Inflammatory macrophage treated with lipopolysaccharide for 4 hours (primary cell): Measurements from ENCODE around the gene DDX31.

Experiments used
- DNase-seq: peaks from one replicate; pipeline ENCODE4 v3.0.0-alpha.2; 2020

Gene DDX31

DNA sequence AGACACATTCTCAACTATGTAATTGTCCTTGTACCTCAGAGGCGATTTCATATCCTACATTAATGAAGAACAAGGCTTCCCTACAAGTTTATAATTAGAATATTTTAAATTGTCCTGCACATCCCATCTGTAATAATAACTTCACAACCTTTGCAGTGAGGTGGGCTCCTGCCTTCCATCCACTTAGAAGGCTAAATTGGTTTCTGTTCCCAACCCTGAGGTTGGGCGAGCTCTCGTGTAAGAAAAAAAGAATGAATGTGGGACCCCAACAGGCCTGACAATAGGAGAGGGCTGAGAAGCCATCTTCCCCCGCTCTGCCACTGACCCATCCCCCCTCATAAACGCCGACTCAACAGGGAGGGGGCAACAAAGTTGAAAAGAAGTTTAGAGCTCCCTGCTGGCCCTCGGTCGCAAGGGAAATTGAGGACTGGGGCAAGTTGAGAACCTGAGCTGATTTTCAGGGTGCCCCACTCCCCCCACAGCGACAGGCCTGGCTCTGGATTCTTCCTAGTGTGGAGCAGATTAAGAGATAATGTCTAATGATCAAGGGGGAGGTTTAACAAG, 78.0 kb downstream of the DDX31 start:
- no peak for DNase-seq

DNA sequence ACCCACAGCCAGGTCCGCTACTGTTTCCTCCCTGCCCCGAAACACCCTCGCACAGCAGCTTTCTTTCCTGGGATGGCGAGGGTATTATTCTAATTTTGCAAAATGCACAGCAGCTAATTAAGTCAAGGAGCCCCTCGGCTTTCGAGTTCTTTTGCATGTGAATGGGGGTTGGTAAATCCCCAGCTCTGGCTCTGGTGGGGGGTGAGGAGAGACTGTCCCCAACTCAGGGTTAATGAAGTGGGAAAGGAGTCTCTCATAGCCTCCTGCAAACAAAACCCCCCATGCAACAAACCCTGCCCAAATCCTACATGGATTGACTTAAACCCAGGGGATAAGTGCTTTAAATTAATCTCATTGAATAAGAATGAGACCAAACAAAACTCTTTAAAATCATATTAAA, 78.5 kb downstream of the DDX31 start:
- no peak for DNase-seq

DNA sequence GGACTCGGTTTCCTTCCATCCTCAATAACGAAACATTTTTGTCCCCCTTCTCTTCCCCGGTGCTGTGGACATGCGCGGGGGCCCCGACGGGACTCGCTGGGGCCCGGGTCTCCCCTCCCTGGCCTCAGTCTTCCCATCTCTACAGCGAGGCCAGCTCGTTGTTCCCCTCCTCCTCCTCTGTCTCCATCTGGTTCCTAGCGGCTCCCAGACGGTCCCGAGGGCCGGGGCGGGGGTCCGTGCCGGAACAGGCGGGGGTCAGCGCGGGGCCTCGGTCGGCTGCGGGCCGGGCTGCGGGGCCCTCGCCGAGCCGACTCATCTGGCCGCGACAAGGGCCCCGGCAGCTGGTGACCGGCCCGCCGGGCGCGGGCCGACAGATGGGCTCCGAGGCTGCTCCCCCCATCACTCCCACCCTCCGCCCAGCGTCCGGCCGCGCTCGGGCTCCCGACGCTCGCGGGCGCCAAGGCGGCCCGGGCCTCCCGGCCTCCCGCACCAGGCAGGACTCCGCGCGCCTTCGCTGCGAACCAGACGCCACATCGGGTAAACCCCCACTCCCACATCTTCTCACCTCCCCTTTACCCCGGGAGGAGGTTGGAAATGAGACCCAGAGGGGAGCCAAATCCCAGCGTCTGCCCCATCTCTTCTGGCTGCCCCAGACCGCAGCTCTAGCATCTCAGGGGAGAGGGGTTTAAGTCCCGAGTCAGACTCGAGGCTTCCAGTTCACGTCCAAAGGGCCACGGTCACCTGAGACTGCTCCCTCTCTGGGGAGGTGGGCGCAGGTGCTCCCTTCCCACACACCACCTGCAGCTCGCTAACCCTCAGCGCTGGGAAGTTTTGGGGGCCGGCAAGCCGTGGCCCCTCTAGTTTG, 79.2 kb downstream of the DDX31 start:
- DNase-seq: no peak

DNA sequence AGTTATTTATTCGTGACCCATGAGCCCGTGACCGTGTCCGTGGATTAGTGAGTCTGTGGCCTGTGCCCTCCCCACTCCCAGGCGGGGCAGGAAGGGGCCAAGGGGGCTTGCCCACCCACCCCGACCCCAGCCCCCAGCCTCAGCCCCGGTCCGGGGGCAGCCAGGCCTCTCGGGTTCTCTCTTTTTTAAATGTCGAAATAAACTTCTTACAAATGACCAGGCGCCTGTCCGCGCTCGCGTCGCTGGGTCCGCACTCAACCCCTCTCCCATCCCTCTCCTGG, 79.8 kb downstream of the DDX31 start:
- DNase-seq: no peak

DNA sequence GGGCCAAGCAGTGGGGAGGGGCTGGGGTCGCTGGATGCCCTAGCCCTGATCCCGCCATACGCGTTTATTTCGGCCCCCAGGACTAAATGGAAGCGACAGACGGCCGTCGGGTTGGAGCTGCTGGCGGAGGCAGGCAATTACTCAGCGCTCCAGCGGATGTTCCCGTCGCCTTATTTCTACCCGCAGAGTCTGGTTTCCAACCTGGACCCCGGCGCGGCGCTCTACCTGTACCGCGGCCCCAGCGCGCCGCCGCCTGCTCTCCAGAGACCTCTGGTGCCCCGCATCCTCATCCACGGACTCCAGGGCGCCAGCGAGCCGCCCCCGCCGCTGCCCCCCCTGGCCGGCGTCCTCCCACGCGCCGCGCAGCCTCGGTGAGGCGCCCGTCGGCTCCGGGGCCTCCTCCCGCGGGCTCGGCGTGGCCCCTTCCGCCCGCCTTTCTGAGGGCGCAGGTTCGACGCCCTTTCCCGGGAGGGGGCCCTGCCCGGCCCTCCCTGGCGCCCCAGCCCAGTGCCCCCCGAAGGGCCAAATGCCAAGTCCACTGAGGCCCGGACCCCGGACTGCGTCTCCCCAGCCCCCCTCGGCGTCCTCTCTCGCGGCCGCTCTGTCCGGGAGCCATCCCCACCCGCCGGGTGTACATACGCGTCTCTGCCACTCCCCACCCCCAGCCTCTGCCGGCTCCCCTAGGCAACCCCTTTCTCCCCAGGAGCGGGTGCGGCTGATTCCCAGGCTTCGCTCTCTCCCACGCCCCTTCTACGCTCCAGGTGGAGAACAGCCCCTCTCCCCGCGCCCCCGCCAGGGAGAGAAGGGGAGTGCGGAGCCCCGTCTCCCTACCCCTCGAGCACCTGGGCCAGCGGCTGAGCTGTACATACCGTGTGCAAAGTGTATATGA, 80.4 kb downstream of the DDX31 start:
- DNase-seq: no peak

DNA sequence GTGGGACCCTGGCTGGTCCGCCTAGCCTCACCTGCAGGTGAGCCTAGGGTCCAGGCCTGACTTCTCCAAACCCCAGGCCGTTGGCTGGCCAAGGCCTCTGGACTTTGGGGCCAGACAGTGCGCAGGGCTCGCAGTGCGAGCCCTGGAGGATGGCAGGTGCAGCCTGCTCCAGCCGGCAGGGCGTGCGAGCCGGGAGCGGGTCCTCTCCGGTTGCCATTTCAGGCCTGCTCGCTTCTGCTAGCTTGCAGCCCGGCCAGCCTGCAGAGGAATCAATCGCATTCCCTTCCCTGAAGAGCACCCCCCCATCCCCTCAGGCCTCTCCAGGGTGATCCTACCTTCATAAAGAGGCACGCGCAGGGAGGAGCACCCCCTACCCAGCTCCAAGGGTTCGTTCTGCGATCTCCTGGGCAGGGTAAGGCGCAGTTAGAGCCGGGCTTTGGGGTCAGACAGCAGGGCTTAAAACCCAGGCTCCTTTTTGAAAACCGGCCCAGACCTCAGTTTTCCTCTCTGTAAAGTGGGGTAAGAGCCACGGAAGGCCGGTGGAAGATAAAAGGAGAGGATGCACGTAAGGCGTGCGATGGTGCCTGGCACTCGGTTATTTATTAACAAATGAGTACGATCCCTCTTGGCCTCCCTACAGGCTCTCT, 81.2 kb downstream of the DDX31 start:
- no peak for DNase-seq

DNA sequence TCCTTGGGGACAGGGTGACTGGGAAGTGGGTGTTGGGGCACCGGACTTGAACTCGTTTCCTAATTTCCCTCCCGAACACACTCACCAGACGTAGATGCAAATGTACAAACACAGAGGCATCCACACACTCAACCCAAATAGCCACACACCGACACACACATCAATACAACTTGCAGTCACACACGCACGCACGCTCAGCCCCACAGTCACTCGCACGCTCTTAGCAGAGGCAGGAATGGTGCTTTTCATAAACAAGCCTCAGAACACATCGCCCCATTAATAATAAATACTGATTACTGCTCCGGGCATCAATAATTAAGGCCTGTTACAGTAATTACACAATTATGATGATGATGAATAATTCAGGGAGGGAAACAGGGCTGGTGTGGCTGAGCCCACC, 81.7 kb downstream of the DDX31 start:
- DNase-seq: no peak

DNA sequence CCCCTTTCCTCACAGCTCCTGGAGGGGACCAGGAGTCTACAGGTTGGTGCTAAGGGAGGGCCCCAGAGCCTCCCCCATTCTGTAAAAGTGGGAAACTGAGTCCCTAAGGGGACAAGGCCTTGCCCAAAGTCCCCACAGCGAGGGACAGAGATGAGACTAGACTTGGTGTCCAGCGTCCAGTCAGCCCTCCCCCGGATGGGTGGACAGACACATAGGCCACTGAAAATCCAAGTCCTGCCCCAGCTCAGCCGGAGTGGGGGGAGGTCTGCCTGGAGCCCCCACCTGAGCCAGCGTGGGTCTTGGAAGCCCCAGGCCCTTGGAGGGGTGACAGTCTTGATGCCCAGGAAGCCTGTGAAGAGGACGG, 82.2 kb downstream of the DDX31 start:
- DNase-seq: no peak

DNA sequence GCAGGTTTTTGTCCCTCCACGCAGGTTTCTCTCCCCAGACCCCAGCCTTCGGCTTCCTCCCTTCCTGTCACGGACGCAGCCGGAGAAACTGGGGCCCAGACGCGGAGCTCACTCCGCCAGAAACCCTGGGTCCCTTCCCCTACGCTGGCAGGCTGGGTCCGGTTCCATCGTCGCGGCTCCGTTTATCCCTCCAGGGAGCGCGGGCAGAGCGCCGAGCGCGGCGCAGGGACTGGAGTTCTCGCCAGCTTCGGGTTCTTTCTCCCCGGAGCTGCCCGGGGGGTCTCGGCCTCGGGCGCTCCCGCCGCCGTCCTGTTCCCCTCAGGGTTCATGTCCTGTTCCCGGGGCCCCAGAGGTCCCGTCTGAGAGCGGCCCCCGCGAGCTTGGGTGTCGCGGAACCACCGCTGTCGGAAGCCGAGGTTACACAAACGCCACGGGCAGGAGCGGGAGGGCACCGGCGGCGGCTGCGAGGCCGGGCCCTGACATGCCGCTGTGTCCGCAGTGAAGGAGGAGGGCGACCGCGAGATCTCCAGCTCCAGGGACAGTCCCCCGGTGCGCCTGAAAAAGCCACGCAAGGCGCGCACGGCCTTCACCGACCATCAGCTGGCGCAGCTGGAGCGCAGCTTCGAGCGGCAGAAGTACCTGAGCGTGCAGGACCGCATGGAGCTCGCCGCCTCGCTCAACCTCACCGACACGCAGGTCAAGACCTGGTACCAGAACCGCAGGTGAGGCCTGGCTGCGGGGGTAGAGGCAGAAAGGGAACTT, 82.8 kb downstream of the DDX31 start:
- no peak for DNase-seq

DNA sequence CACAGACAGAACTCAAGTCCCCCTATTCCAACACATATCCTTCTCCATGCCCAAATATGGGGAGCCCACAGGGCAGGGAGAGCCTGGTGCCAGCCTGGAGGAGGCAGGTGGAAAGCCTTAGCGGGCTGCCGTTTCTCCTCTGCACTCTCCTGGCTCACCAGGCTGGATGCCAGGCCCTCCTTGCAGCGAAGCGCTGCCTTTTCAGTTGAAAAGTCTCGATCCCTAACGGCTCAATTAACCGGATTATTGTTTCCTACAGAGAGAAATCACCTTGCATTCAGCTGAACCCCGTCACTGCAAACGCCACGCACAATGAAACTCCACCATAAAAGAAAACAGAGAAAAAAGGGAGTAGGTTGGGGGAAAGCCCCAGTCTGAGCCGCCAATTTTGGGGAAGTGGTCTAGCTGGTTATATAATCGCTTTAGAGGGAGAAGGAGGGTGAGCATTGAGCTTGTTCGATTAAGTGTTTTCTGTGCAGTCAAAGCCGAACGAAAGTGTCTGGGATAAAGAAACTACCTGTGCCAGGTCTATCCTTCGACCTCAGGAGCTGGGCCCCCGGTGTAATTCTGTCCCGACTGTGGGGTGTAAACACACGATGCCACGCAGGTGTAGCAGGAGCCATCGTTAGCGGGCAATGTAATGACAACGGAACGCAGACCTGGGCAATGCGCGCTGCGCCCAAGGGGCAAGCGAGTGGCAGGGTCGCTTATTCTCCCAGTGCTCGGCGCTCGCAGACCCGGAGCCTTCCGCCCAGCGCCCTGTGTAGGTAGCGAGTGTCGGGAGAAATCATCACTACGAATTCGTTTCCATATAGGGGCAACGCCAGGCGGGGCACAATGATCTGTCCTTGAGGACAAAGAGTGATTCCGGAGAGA, 83.6 kb downstream of the DDX31 start:
- peak; percentile 20 for DNase-seq

DNA sequence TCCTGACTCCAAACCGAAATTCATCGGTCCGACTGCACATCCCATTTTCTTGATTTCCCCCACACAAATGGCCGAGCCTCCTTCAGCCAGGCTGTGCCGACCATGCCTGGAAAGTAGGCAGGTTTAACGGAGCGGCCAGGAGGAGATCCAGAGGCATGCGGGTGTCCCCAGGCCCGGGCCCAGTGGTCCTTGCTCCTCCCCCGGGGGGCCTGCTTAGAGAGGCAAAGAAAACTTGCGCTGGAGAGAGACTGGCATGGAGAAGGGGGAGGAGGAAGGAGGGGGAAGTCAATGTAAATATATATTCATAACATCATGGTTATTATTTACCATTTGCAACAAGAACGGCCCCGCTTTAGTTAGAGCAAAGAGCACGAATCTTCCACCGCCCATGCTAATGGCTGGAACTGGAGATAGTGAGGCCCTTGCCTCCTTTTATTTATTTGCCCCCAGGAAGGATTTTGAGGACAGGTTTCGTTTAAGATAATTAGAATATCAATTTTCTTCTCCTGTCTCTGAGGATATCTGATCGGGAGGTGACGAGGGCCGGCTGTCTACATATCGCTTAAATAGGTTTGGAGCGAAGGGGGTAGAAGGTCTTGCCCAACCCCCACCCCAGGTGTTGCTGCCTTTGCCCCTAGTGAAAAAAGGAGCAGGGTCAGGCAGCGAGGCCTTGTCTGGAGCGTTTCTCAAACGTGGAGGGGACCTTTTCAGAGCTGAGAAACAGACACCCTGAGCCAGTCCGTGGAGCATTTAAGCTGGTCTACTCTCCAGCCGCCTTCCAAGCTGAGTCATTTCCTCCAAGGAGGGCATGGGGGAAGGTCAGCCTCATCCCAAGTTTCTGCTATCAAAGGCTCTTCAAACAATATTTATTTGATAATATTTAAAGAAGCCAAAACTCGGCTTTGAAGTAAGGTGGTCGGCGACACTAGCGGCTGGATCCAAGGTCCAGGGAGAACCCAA, 84.9 kb downstream of the DDX31 start:
- no peak for DNase-seq

DNA sequence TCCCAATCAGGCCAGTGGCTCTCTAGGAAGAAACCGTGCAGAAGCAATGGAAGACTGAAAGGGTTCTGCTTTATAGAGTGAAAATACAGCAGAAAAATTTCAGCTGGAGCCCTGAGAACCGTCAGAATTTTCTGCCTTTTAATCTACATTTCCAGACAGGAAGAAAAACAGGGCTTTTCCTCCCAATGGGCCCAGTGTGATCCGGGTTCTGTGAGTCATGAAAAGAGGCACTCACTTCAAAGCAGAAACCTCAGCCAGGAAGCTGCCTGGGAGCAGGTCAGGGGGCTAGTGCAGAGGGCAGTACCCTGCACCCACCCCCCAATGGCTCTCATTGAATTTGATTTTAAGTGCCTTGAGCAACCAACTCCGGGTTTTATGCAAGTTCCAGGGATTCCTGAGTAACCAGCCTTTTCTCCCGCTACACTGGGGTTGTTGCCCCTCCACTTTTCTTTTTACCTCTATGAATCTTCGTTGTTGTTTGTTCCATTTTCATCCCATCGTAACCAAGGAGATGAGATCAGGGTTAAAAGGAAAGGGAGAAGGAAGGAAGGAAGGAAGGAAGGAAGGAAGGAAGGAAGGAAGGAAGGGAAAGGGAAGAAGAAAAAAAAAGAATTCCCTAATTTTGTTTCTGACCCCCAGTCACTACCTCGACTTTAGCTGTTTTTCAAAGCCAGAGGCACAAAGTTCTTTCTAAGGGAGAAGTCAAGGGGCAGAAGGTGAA, 86.0 kb downstream of the DDX31 start:
- no peak for DNase-seq

DNA sequence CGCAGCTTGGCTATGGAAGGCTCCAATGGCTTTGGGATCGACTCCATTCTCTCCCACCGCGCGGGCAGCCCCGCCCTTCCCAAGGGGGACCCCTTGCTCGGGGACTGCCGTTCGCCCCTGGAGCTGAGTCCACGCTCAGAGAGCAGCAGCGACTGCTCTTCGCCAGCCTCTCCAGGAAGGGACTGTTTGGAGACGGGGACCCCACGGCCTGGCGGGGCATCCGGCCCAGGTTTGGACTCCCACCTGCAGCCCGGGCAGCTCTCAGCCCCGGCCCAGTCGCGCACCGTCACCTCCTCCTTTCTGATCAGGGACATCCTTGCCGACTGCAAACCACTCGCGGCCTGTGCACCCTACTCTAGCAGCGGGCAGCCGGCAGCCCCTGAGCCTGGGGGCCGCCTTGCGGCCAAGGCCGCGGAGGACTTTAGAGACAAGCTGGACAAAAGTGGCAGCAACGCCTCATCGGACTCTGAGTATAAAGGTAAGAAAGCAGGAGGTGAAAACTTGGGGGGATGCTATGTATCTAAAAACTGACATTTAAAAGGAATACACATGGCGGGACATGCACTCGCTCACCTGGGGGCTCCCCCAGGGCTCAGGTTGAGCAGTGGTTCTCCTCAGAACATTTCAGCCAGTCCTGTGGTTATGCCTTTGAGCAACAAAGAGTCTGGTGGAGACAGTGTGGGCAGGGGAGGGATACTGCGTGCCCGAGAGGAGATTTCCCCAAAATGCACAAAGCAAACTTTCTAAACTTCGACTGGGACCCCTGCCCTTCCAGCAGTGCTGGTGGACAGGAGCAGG, 86.8 kb downstream of the DDX31 start:
- DNase-seq: no peak

DNA sequence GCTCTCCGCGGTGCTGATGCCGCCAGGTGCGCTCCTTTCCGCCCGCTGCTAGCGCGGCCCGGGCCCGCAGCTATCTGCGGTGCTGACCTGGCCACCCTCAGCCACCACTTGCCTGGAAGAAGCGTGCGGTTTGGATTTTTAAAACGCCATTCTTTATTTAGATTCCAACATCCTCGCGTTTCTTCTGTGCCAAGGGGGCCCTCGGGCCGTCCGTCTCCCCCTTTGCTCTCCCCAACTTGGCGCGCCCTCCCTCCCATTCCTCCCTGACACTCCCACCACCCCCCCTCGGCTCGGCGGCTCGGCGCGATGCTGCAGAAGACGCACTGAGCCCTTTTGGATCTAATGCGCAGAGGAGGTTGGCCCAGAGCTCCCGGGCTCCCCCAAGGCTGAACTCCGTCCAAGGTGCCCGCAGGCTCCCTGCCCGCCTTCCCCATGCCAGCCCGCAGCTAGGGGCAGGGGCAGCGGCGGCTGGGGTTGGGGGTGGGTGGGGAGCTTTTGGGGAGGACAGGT, 87.5 kb downstream of the DDX31 start, which contains the start of gene BARHL1:
Gene BARHL1, plus strand, starts transcription at position 331 of the 510 bp plus-strand sequence. CDS start 192 bp downstream, outside the sequence.
- DNase-seq: no peak

DNA sequence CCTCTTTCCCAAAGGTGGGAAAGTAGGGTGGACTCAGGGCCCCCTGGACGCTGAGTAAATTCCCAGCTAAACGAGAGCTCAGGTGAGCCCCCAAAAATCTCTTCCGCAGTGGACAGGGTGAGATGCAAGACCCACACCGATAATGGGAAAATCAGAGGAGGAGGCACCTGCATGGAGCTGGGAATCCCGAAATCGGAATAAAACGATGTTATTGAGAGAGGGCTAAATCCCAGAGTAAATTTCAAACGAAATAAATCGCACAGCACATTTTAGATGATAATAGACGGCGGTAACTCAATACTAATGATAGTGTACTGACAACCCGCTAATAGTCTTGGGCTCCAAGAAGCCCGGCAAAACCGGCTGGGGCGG, 90.4 kb downstream of the DDX31 start:
- no peak for DNase-seq

DNA sequence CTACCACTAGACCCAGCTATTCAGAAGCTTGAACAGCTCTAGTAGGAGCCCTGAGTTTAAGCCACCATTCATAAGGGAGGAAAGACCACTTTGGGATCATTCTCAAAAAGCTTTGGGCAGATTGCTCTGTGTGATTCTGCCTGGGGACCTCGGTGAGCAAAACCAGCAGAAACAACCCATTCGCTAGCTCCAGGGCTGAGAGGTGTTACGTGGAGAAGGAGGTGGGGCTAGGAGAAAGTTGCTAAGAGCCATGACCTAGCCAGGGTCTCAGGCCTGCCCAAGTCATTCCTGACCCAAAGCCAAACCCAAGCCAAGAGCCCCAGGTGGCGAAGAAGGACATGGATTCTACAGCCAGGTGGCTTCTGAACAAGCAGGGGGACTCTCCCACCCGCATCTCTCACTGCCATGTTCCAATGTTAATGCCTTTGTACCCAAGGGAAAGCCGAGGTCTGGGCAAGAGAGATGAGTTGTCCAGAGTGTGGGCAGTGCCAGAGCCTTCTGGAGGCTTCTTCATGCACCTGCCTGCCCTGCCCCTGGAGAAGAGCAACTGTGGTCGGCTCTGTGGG, 91.3 kb downstream of the DDX31 start:
- no peak for DNase-seq

DNA sequence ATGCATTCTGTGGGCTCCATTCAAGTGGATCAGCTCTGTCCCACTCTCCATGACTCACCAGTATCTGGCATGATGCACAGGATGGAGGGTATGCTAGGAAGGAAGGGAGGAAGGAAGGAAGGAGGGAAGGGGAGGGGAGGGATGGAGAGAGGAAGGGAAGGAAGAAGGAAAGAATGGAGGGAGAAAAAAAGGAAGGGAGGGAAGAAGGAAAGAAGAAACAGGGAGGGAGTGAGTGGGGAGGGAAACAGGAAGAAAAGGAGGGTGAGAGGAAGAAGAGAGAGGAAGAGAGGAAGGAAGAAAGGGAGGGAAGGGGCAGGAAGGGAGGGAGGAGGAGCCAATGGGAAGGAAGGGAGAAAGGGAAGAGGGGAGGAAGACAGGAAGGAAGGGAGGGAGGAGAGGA, 92.7 kb downstream of the DDX31 start:
- DNase-seq: no peak

DNA sequence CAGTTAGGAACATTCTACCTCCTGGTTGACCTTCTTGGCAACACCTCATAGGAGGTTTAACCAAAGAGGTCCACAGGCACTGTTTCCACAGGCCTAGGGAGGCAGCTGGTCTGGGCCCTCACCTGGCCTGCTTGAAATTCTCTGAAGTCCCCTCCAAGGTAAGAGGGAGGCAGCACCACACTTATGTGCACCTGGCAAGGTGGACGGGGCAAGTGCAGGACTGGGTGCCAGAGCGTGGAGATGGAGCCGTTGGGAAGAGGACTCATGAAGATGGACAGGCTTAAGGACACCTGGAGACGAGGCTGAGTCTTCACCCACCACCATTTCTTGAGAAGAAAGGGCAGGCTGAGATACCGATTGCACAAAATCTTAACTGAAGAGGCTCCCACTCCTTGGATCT, 94.0 kb downstream of the DDX31 start:
- no peak for DNase-seq
